ENCODE results near the gene CYP26B1. TPM values are rescaled to one million over a fixed set of nuclear protein-coding genes. Genes with fewer than 3 reads are reported as not detected.
A peak's percentile ranks its signal among the peaks of the same experiment; 100 is the strongest.

CYP26B1 gene
- total RNA-seq, 1 donor from 2014 or later: 4.7 TPM

GRCh38 chr2:72141881-72142451 lies 5.7 kb downstream of the CYP26B1 start:
- TF ChIP-seq CTCF (IDR thresholded peaks at IDR 0.05): no peak
- Mint-ChIP-seq H3K27ac (ENCODE audit: unreplicated experiment) (no peak overlapping the region), H3K27me3 (ENCODE audit: low read depth) (peaks cover 18% of the 10 kb centered on the region), H3K4me3 (ENCODE audit: unreplicated experiment) (no peak overlapping the region), H3K4me1 (ENCODE audit: low read depth) (peaks cover 40% of the 10 kb centered on the region), H3K36me3 (ENCODE audit: low read depth) (peaks cover 3% of the 10 kb centered on the region), H3K9me3 (ENCODE audit: low read depth) (no peaks in the 10 kb centered on the region)
- DNase-seq (ENCODE audit: low spot score): no peak

GRCh38 chr2:72141032-72141645 lies 6.5 kb downstream of the CYP26B1 start:
- no peaks in the 10 kb centered on the region for H3K36me3 Mint-ChIP-seq (ENCODE audit: low read depth)
- TF ChIP-seq CTCF (IDR thresholded peaks at IDR 0.05): no peak
- H3K4me3 Mint-ChIP-seq (ENCODE audit: unreplicated experiment): no peak overlapping the region
- H3K27ac Mint-ChIP-seq (ENCODE audit: unreplicated experiment): no peak overlapping the region
- H3K4me1 Mint-ChIP-seq (ENCODE audit: low read depth): peaks cover 33% of the 10 kb centered on the region
- peak; percentile 74 for DNase-seq (ENCODE audit: low spot score)
- peaks cover 10% of the 10 kb centered on the region for H3K27me3 Mint-ChIP-seq (ENCODE audit: low read depth)
- H3K9me3 Mint-ChIP-seq (ENCODE audit: low read depth): no peaks in the 10 kb centered on the region

- Mint-ChIP-seq H3K9me3 (ENCODE audit: low read depth) (no peaks in the 10 kb centered on the region), H3K27me3 (ENCODE audit: low read depth) (peaks cover 4% of the 10 kb centered on the region)
These were observed 7.1 kb downstream of the CYP26B1 start for GRCh38 chr2:72140621-72140960.

GRCh38 chr2:72139874-72140620 lies 7.6 kb downstream of the CYP26B1 start:
- Mint-ChIP-seq H3K36me3 (ENCODE audit: low read depth) (no peaks in the 10 kb centered on the region), H3K9me3 (ENCODE audit: low read depth) (no peaks in the 10 kb centered on the region), H3K4me1 (ENCODE audit: low read depth) (peaks cover 22% of the 10 kb centered on the region), H3K27me3 (ENCODE audit: low read depth) (peaks cover under 1% of the 10 kb centered on the region), H3K27ac (ENCODE audit: unreplicated experiment) (no peak overlapping the region), H3K4me3 (ENCODE audit: unreplicated experiment) (no peak overlapping the region)
- peak; percentile 75 for DNase-seq (ENCODE audit: low spot score)
- TF ChIP-seq CTCF (IDR thresholded peaks at IDR 0.05): no peak

More at GRCh38 chr2:72140621-72140960, 7.1 kb downstream of the CYP26B1 start:
- peak; percentile 69 for DNase-seq (ENCODE audit: low spot score)
- Mint-ChIP-seq H3K4me1 (ENCODE audit: low read depth) (peaks cover 28% of the 10 kb centered on the region), H3K27ac (ENCODE audit: unreplicated experiment) (no peak overlapping the region), H3K4me3 (ENCODE audit: unreplicated experiment) (no peak overlapping the region), H3K36me3 (ENCODE audit: low read depth) (no peaks in the 10 kb centered on the region)
- TF ChIP-seq CTCF (IDR thresholded peaks at IDR 0.05): no peak

GRCh38 chr2:72139471-72139873 lies 8.2 kb downstream of the CYP26B1 start:
- TF ChIP-seq CTCF (IDR thresholded peaks at IDR 0.05): no peak
- H3K36me3 Mint-ChIP-seq (ENCODE audit: low read depth): no peaks in the 10 kb centered on the region
- no peak overlapping the region for H3K27ac Mint-ChIP-seq (ENCODE audit: unreplicated experiment)
- H3K27me3 Mint-ChIP-seq (ENCODE audit: low read depth): no peaks in the 10 kb centered on the region
- peak; percentile 48 for DNase-seq (ENCODE audit: low spot score)
- peaks cover 21% of the 10 kb centered on the region for H3K4me1 Mint-ChIP-seq (ENCODE audit: low read depth)
- no peak overlapping the region for H3K4me3 Mint-ChIP-seq (ENCODE audit: unreplicated experiment)
- no peaks in the 10 kb centered on the region for H3K9me3 Mint-ChIP-seq (ENCODE audit: low read depth)

Measured in chondrocyte (in vitro differentiated cells).